VCaP (cell line): ENCODE results near the gene CYSLTR2.

ENCODE experiments used
- H3K27ac ChIP-seq: fragments of 450-650 bp; 2 replicates; pipeline ENCODE4 v1.5.1; 2017
- TF ChIP-seq, protein P1 (sequence below): fragments of 450-650 bp; conservative IDR thresholded peaks from 2 replicates; pipeline ENCODE4 v1.5.1; 2017; ENCODE audit warnings: mild to moderate bottlenecking, moderate library complexity

Gene CYSLTR2, protein sequence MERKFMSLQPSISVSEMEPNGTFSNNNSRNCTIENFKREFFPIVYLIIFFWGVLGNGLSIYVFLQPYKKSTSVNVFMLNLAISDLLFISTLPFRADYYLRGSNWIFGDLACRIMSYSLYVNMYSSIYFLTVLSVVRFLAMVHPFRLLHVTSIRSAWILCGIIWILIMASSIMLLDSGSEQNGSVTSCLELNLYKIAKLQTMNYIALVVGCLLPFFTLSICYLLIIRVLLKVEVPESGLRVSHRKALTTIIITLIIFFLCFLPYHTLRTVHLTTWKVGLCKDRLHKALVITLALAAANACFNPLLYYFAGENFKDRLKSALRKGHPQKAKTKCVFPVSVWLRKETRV

DNA sequence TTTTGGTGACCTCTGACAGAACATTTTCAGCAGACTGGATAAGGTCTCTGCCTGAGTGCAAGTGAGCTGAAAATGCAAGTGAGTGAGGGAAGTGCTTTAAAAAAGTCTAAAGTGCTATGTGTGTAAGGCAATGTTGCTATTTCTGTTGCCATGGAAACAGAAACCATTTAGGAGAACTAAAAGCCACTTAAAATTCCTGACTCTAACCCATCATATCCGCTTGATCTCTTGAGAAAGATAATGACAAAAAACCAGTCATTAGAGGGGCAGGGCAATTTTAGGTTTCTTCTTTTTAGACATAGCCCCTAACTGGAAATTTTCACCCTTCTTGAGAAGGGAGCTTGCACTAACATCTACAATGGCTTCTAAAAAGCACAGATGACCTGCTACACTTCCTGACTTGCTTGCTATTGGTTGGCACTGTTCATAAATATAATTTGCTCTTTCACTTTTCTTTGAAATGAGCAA lies at the start of gene CYSLTR2:
Gene CYSLTR2 (plus strand): TSS at position 458 of the 468 bp plus-strand sequence. CDS start 52,889 bp downstream, outside the sequence.
- H3K27ac ChIP-seq: no peak within 1 kb of the TSS
- TF ChIP-seq, protein P1, sequence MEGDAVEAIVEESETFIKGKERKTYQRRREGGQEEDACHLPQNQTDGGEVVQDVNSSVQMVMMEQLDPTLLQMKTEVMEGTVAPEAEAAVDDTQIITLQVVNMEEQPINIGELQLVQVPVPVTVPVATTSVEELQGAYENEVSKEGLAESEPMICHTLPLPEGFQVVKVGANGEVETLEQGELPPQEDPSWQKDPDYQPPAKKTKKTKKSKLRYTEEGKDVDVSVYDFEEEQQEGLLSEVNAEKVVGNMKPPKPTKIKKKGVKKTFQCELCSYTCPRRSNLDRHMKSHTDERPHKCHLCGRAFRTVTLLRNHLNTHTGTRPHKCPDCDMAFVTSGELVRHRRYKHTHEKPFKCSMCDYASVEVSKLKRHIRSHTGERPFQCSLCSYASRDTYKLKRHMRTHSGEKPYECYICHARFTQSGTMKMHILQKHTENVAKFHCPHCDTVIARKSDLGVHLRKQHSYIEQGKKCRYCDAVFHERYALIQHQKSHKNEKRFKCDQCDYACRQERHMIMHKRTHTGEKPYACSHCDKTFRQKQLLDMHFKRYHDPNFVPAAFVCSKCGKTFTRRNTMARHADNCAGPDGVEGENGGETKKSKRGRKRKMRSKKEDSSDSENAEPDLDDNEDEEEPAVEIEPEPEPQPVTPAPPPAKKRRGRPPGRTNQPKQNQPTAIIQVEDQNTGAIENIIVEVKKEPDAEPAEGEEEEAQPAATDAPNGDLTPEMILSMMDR: no peak

DNA sequence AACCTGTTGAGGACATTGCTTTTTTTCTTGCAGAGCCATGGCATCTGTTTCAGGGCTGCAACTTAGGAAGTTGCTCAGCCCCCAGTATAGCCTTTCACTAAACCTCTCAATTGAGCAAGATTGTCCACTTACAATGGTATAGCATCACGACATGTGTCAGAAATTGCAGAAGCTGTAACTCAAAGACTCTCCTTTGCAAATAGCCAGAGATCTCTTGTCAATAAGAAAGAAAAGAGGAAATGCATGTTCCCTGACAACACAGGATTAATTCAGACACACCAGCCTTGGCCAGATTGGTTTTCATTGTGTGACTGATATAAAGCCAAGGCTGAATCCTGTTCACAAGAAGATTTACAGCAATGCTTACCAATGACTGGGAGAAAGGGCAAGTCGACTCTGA lies 38.7 kb upstream of the CYSLTR2 start:
- TF ChIP-seq, protein P1: no peak
- H3K27ac ChIP-seq: no peak overlapping the region

DNA sequence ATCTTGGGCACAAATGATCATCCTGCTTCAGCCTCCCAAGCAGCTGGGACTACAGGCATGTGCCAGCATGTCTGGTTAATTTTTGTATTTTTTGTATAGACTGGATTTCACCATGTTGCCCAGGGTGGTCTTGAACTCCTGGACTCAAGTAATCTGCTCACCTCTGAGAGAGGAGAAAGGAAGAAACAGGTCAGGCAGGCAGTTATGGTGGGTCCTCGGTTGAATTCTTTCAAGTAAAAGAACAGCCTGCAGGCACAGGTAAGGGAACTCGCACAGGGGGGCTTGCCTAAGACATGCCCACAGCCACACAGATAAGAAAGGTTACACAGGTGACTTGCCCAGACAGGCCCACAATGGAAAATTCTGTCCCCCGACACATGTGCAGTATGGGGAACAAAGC lies 34.8 kb upstream of the CYSLTR2 start:
- TF ChIP-seq, protein P1: no peak
- no peak overlapping the region for H3K27ac ChIP-seq

DNA sequence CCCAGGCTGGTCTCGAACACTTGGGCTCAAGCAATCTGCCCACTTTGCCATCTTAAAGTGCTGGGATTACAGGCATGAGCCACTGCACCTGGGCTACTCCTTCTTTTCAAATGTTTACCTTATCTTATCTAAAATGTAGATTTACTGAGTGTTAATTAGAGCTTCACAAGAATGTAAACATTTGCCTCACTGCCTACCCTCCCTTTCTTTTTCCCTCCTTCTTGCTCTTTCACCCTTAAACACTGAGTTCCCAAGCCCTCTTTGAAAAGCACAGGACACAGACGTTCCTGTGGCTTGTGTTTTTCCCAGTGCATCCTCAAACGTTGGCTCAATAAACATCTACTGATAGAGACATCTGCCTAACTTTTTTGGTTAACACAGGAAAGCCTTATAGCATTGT lies 32.7 kb upstream of the CYSLTR2 start:
- no peak overlapping the region for H3K27ac ChIP-seq
- TF ChIP-seq, protein P1: no peak

DNA sequence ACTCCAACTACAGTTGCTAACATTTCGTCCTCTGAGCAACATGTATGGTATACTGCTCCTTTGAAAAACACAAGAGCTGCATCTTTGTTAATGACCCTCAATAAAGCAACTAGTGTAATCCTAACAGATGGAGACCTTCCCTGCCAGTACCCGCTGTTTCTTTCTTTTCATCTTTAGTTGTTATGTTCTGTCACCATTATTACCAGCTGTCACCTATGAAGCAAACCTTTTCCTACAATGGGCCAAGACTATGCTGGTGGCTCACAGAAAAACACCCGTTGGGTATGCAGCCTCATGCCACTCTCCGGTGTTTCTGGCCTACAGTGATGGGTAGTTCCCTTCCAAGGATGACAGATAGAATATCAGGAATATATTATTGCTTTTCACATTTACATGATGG lies 29.7 kb upstream of the CYSLTR2 start:
- no peak overlapping the region for H3K27ac ChIP-seq
- TF ChIP-seq, protein P1: no peak

DNA sequence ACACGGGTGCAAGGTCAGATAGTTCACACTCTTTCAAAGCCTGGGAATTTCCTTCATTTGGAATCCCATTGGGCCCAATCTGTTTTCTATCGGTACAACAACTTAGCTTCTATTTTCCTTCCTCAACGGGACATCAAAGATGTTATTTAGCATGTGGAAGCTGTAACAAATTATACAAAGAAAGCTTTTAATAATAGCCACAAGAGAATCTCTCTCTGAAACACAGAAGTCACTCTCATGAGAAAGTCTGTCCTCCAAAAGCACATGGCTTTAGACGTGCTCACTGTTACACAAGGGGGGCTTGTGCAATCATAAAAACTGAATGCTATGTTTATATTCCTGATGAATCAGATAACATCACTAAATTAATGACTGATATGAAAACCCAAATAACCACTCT lies 28.9 kb upstream of the CYSLTR2 start:
- TF ChIP-seq, protein P1: no peak
- H3K27ac ChIP-seq: no peak overlapping the region

DNA sequence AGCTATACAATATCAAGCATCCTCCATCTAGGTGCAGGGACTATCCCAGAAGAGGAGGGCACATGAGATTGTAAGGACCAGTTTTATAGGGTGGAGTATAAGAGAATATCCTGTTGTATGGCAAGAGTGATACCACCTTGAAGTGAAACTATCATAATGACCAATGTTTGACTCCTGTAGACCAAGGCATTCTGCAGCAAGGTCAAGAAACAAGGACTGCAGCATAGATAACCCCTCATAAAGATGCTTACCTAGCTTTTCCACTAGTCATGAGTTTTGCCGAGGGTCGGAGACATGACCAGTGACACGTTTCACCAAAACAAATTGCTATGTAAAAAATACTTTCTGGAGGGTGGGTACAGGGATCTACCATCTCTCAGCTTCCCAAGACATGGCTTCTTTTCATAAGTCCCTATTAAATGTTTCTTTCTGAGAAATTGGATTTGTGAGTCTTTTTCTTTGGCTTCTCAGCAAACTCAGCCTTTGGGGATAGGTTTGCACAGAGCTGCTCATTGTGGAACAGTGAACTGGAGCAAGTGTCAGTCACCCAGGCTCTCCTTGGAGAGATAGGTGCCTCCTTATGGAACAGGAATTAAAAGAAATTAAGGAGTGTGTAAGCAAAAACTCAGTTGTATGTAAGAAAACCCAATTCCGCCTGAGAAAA lies 28.2 kb upstream of the CYSLTR2 start:
- TF ChIP-seq, protein P1: no peak
- H3K27ac ChIP-seq: no peak overlapping the region
